HG03108 (cell line): ENCODE measurements around the gene KIF26B.
"Not testable (repeated sequence)": the region's sequence is repeated elsewhere in the genome, so short reads cannot be mapped to it uniquely, and the experiment has no call there.

Source experiments
- ATAC-seq: cut with Tn5 transposase; IDR thresholded peaks from one replicate; pipeline ENCODE4 v1.9.1; 2021; ENCODE audit warnings: moderate library complexity; ENCODE audit not compliant: unreplicated experiment

The KIF26B gene

DNA sequence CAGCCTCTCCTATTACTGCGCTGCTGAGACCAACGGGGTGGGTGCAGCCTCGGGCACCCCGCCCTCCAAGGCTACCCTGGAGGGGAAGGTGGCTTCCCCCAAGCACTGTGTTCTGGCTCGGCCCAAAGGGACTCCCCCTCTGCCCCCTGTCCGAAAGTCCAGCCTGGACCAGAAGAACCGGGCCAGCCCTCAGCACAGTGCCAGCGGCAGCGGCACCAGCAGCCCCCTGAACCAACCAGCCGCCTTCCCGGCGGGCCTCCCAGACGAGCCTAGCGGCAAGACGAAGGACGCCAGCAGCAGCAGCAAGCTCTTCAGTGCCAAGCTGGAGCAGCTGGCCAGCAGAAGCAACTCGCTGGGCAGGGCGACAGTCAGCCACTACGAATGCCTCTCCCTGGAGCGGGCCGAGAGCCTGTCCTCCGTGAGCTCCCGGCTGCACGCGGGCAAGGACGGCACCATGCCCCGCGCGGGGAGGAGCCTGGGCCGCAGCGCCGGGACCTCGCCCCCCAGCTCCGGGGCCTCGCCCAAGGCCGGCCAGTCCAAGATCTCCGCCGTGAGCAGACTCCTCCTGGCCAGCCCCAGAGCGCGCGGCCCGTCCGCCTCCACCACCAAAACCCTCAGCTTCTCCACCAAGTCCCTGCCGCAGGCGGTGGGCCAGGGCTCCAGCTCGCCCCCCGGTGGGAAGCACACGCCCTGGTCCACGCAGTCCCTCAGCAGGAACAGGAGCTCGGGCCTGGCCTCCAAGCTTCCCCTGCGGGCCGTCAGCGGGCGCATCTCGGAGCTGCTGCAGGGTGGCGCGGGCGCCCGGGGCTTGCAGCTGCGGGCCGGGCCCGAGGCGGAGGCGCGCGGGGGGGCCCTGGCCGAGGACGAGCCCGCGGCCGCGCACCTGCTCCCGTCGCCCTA is 533.1 kb downstream of the KIF26B start:
- no peak for ATAC-seq

DNA sequence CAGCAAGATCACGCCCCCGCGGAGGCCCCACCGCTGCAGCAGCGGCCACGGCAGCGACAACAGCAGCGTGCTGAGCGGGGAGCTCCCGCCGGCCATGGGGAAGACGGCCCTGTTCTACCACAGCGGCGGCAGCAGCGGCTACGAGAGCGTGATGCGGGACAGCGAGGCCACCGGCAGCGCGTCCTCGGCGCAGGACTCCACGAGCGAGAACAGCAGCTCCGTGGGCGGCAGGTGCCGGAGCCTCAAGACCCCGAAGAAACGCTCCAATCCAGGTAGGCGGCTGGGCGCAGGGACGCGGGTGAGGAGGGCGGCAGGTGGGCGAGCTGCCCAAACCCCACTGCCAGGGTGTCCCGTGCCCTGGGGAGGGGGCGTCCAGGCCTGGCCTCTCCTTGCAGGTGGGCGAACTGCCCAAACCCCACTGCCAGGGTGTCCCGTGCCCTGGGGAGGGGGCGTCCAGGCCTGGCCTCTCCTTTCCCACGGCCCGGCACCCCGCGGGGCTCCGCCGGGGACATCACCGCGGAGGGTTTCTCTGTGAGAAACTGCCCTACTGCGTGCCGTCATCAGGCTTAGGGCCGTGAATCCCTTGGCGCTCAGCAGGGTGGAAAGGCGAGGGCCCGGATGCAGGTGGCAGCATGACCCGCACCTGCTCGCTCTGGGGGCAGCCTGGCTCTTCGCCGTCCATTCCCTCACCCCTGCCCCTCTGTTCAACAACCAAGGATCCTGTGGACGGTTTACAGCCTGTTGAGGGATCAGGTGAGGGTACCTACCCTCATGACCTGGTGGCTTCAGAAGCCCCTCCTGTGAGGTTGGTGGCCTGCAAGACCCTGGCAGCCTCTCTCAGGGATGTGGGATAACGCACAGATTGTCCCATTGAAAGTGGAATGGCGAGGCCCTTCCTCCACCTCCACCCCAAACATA is 534.0 kb downstream of the KIF26B start:
- ATAC-seq: no peak

- no peak for ATAC-seq
These were observed 535.4 kb downstream of the KIF26B start for GRCh38 chr1:245690156-245690690.

- ATAC-seq: no peak
These were observed 536.3 kb downstream of the KIF26B start for GRCh38 chr1:245690946-245691541.

GRCh38 chr1:245691897-245692296 is 537.1 kb downstream of the KIF26B start:
- ATAC-seq: no peak

DNA sequence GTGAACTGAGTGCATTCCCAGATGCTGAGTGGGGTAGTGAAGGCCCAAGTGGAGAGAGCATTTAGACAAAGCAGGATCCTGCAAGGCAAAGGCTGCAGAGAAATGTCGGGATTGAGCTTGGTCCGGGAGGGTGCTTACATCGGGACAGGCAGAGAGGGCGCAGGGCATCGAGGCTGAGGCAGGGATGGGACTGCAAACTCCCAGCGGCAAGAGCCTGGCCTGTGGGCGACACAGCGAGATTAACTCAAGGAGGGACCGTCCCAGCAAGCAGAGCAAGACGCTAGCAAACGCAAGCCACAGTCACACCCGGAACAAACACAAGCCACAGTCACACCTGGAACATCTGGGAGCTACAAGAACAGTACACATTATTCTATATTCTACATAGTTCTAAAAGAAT is 537.5 kb downstream of the KIF26B start:
- no peak for ATAC-seq

GRCh38 chr1:245693116-245693793 is 538.5 kb downstream of the KIF26B start:
- ATAC-seq: no peak

- no peak for ATAC-seq
These were observed 539.4 kb downstream of the KIF26B start for GRCh38 chr1:245693941-245694752.

- ATAC-seq: no peak
These were observed 540.0 kb downstream of the KIF26B start for GRCh38 chr1:245694753-245695195.

GRCh38 chr1:245695211-245695610 is 540.4 kb downstream of the KIF26B start:
- no peak for ATAC-seq

- ATAC-seq: not testable (repeated sequence)
These were observed 540.9 kb downstream of the KIF26B start for GRCh38 chr1:245695701-245696100.

- no peak for ATAC-seq
These were observed 543.3 kb downstream of the KIF26B start for GRCh38 chr1:245698116-245698515.

GRCh38 chr1:245698860-245699259 is 544.1 kb downstream of the KIF26B start:
- no peak for ATAC-seq

DNA sequence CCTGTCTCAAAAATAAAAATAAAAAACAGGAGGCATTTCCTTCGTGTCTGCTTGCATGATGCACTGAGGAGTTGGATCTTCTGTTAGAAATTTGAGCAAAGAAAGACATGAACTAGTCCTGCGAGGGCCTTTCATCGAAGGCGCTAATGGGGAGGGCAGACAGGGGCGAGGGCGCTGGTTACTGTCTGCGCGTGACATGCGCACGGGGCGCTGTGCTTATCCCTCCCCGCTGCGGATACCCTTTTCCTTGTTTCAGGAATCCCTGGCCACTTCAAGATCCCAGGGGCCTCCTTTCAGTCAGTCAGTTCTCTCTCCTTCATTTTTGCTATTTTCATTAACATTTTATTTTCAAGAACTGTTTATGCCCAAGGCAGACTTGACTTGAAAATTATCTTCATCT is 545.8 kb downstream of the KIF26B start:
- no peak for ATAC-seq

DNA sequence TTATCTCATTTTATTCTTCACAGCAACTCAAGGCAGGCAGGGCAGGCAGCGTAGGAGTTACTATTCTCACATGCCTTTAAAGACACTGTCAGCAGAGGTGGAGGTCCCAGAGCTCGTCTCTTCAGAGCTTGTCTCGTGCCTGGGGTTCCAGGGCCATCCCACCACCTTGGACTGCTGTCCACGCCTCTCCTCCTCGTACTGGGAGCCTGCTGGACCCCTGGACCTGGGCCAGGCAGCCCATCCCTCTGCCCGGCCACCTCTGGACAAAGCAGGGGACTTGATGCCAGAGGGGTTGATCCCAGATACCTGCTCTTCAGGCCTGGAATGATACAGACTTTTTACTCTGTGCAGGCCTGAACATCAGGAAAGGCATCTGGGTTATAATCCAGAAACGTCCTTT is 546.8 kb downstream of the KIF26B start:
- no peak for ATAC-seq

DNA sequence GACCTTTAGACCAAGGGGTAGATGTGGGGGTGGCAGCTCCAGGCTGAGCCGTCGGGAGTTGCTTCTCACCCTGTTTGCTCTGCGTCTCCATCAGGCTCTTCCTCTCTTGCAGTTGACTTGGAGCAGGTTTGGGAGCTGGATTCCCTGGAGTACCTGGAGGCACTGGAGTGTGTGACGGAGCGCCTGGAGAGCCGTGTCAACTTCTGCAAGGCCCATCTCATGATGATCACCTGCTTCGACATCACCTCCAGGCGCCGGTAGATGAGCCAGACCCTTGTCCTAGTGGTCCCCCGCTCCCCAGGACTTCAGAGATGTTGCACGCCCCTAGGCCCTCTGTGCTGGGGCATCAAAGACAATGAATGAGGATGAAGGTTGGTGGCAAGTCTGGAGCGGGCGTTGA is 547.6 kb downstream of the KIF26B start:
- ATAC-seq: no peak

DNA sequence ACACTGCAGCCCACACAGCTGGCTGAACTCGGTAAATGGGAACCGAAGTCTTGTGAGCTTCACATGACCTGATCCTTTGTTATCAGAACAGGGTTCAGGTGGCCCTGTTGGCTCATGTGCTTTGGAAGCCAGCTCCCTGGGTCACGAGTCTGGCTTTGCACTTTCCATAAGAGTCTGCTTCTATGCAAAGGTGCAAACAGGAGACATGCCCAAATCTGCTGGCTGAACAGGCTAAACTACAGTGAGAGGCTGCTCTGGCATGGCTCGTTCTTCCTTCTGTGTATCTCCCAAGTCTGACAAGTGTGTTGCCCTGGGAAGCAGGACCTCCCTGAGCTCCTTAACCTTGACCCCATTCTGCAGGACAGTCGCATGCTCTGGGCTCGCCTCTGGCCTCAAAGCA is 549.6 kb downstream of the KIF26B start:
- no peak for ATAC-seq

GRCh38 chr1:245704765-245705164 is 550.0 kb downstream of the KIF26B start:
- no peak for ATAC-seq

DNA sequence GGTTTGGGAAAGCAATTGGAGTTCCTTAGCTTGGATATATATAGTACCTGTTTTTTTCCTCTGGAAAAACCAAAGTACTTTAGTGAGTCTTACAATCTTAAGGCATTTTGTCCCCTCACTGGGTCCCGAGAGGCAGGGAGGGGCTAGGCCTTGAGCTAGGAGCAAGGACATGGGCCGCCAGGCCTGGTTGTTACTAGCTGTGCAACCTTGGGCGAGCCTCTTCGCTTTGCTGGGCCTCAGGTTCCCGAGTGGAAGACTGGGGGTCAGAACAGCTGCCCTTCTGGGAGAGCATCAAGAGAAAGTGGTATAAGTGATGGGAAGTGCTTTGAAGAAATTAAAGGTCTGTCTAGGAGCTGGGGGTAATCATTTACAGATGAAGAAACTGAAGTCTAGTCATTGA is 553.2 kb downstream of the KIF26B start:
- ATAC-seq: no peak
